Sigmoid colon (tissue), 7 donors: ENCODE data around the gene SEC14L3. TPM values are rescaled to one million over a fixed set of nuclear protein-coding genes. Genes with fewer than 3 reads are reported as not detected.
"Not testable (repeated sequence)": the region's sequence is repeated elsewhere in the genome, so short reads cannot be mapped to it uniquely, and the experiment has no call there.

Source experiments
- DNase-seq: peaks from one replicate; pipeline ENCODE4 v3.0.0-alpha.2; 2019
- H3K27ac ChIP-seq, 4 donors: fragments of 200-600 bp; sonication (generic); one replicate each; pipeline ENCODE4 v1.5.1; 2016 to 2019; ENCODE audit warnings: mild to moderate bottlenecking in 1 of 4
- H3K27me3 ChIP-seq, 3 donors: fragments of 200-600 bp; sonication (generic); one replicate each; pipeline ENCODE4 v1.5.1; 2019; ENCODE audit warnings: mild to moderate bottlenecking in 1 of 3
- H3K36me3 ChIP-seq, 4 donors: fragments of 200-600 bp; sonication (generic); one replicate each; pipeline ENCODE4 v1.5.1; 2016 to 2019
- H3K4me1 ChIP-seq, 4 donors: fragments of 200-600 bp; sonication (generic); one replicate each; pipeline ENCODE4 v1.5.1; 2017 to 2019
- H3K4me3 ChIP-seq, 4 donors: fragments of 200-600 bp; sonication (generic); one replicate each; pipeline ENCODE4 v1.5.1; 2017 to 2019; ENCODE audit warnings: mild to moderate bottlenecking in 2 of 4, moderate library complexity in 1 of 4
- H3K9me3 ChIP-seq, 4 donors: fragments of 200-600 bp in 3 of 4; sonication (generic) in 3 of 4; one replicate each; pipeline versions ENCODE4 v1.5.1 to v1.6.1; 2013 to 2019
- EP300 ChIP-seq, 4 donors: sonication (generic); formaldehyde crosslinking; IDR thresholded peaks; one replicate each; pipeline ENCODE4 v1.6.1; 2017; ENCODE audit warnings: antibody characterized with exemption in 4 of 4
- POLR2A ChIP-seq, 2 donors: fragments of 450-650 bp; IDR thresholded peaks; one replicate each; pipeline ENCODE4 v1.6.1; 2016; ENCODE audit warnings: antibody characterized with exemption in 2 of 2, mild to moderate bottlenecking in 2 of 2, moderate library complexity in 2 of 2
- POLR2AphosphoS5 ChIP-seq, 4 donors: sonication (generic); formaldehyde crosslinking; IDR thresholded peaks; one replicate each; pipeline ENCODE4 v1.6.1; 2017; ENCODE audit warnings: antibody characterized with exemption in 4 of 4
- WGBS, 2 donors: extraction: QIAGEN DNeasy Blood & Tissue Kit; methylation state at CpG; one replicate each; pipeline ENCODE4 v1.1.7; 2013; 5-methylcytosine and 5-hydroxymethylcytosine counted together
- intact Hi-C: fragments of 100-400 bp; cut with DNase I; formaldehyde crosslinking; loops from one replicate; pipeline ENCODE4 v1.15.1; 2023
- polyA plus RNA-seq, 3 donors: library from polyadenylated mRNA; stranded (reverse); fragments of 200-250 nt; gene quantifications; one replicate each; pipeline ENCODE4 v1.2.3, GENCODE V29; 2013
- total RNA-seq, 4 donors: library from RNA; depleted of rRNA; stranded (reverse); fragments of >200 nt; gene quantifications; one replicate each; pipeline ENCODE4 v1.1.0, GENCODE V29; 2016
- TF ChIP-seq, protein P1 (sequence below), 4 experiments: fragments of 450-650 bp in 3 of 4; fragments of 200-600 bp in 1 of 4; IDR thresholded peaks; one replicate each; pipeline ENCODE4 v1.5.1; 2016 to 2019; ENCODE audit warnings: antibody characterized with exemption in 4 of 4, mild to moderate bottlenecking in 3 of 4, moderate library complexity in 2 of 4
- donor health status: healthy with polysubstance abuse.
- donor health status: Bipolar disorder and iron deficiency.
- donor health status: healthy.

Gene SEC14L3
- total and polyA plus RNA-seq, 7 donors = 0.23 TPM; not detected in 6

DNA sequence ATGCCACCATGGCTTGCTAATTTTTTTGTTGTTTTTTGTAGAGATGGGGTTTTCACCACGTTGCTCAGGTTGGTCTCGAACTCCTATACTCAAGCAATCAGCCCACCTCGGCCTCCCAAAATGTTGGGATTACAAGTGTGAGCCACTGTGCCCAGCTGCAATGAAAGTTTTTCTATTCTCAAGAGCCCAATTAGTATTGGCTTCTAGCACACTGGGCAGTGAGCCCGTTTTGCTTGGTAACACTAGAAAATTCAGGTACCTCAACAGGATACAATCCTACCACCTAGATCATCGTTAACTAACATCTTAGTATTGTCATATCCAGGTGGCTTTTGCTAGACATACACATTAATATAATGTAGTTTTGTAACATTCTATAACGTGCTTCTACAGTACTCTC lies 19.0 kb downstream of the SEC14L3 start:
- no peak overlapping the region for H3K4me3 ChIP-seq
- TF ChIP-seq POLR2AphosphoS5 (IDR thresholded peaks at IDR 0.05) (no peak), EP300 (IDR thresholded peaks at IDR 0.05) (no peak), POLR2A (IDR thresholded peaks at IDR 0.05) (no peak)
- TF ChIP-seq, protein P1, sequence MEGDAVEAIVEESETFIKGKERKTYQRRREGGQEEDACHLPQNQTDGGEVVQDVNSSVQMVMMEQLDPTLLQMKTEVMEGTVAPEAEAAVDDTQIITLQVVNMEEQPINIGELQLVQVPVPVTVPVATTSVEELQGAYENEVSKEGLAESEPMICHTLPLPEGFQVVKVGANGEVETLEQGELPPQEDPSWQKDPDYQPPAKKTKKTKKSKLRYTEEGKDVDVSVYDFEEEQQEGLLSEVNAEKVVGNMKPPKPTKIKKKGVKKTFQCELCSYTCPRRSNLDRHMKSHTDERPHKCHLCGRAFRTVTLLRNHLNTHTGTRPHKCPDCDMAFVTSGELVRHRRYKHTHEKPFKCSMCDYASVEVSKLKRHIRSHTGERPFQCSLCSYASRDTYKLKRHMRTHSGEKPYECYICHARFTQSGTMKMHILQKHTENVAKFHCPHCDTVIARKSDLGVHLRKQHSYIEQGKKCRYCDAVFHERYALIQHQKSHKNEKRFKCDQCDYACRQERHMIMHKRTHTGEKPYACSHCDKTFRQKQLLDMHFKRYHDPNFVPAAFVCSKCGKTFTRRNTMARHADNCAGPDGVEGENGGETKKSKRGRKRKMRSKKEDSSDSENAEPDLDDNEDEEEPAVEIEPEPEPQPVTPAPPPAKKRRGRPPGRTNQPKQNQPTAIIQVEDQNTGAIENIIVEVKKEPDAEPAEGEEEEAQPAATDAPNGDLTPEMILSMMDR (IDR thresholded peaks at IDR 0.05) = no peak
- H3K9me3 ChIP-seq = no peaks in the 10 kb centered on the region
- peaks cover 0 to 4% (median 0%) of the 10 kb centered on the region in 3 donors for H3K27me3 ChIP-seq
- intact Hi-C loops = no loop called here
- H3K36me3 ChIP-seq = no peaks in the 10 kb centered on the region
- H3K4me1 ChIP-seq = no peaks in the 10 kb centered on the region
- H3K27ac ChIP-seq = no peak overlapping the region
- WGBS, 2 donors = 85% methylated on average over 6 of the region's 6 CpGs
- DNase-seq = no peak

DNA sequence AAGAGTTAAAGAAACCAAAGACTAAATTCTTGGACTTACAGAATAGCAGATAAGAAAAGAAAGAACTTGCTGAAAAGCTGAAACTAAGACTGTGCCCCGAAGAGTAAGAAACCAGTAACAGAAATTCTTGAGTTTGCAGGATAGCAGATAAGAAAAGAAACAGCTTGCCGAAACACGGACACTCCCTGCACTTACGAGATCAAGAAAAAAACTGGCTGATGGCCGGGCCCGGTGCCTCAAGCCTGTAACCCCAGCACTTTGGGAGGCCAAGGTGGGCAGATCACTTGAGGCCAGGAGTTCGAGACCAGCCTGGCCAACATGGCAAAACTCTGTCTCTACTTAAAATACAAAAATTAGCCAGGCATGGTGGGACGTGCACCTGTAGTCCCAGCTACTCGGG lies 20.3 kb downstream of the SEC14L3 start:
- intact Hi-C loops, H3K36me3 ChIP-seq, H3K4me3 ChIP-seq, H3K4me1 ChIP-seq, H3K27ac ChIP-seq, DNase-seq, H3K9me3 ChIP-seq: not testable (repeated sequence)
- peaks cover 0 to 12% (median 3%) of the 10 kb centered on the region in 3 donors for H3K27me3 ChIP-seq
- WGBS, 2 donors = 22 to 60% methylated on average over 9 of the region's 9 CpGs

DNA sequence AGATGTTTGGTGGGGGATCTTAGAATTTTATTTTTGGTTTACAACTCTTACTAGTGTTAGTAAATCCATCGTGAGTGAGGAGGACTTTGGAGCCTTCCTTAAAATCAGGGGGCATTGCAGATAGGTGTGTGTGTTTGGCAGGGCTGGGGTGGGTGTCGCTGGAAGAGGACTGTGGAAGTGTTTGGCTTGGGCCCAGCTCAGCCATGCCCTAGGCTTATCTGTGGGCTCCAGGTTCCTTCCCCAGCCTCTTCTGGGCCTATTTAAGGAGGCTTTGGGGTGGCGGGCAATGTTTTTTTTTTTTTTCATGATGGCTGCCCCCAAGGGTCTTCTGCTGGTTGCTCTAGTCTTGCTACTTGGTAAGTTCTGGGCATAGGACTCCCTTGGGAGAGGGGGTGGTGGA lies 24.2 kb downstream of the SEC14L3 start:
- Histone ChIP-seq H3K36me3 (no peaks in the 10 kb centered on the region), H3K27me3 (peaks cover 0 to 20% (median 7%) of the 10 kb centered on the region in 3 donors), H3K4me1 (no peaks in the 10 kb centered on the region), H3K27ac (no peak overlapping the region), H3K4me3 (no peak overlapping the region), H3K9me3 (no peaks in the 10 kb centered on the region)
- whole genome bisulfite sequencing, 2 donors = 77 to 90% methylated on average over 3 of the region's 3 CpGs
- TF ChIP-seq POLR2A (IDR thresholded peaks at IDR 0.05) = no peak
- TF ChIP-seq, protein P1 (IDR thresholded peaks at IDR 0.05) = no peak
- TF ChIP-seq EP300 (IDR thresholded peaks at IDR 0.05) = no peak
- TF ChIP-seq POLR2AphosphoS5 (IDR thresholded peaks at IDR 0.05) = no peak
- DNase-seq = no peak
- intact Hi-C loops = no loop called here

- Histone ChIP-seq H3K27ac (no peak overlapping the region), H3K9me3 (no peaks in the 10 kb centered on the region), H3K4me3 (no peak overlapping the region), H3K27me3 (peaks cover 0 to 20% (median 7%) of the 10 kb centered on the region in 3 donors), H3K36me3 (no peaks in the 10 kb centered on the region), H3K4me1 (no peaks in the 10 kb centered on the region)
- intact Hi-C loops = no loop called here
- 35 to 53% methylated on average over 5 of the region's 5 CpGs for WGBS, 2 donors
- TF ChIP-seq, protein P1 (IDR thresholded peaks at IDR 0.05) = peak in 1 of 4 experiments; percentile 20
- TF ChIP-seq POLR2A (IDR thresholded peaks at IDR 0.05) (no peak), EP300 (IDR thresholded peaks at IDR 0.05) (no peak), POLR2AphosphoS5 (IDR thresholded peaks at IDR 0.05) (no peak)
- no peak for DNase-seq
Observed at GRCh38 chr22:30445438-30446145, 26.2 kb downstream of the SEC14L3 start.

- peaks cover 0 to 23% (median 7%) of the 10 kb centered on the region in 3 donors for H3K27me3 ChIP-seq
- no peaks in the 10 kb centered on the region for H3K4me1 ChIP-seq
- no peak for TF ChIP-seq POLR2AphosphoS5 (IDR thresholded peaks at IDR 0.05)
- TF ChIP-seq, protein P1 (IDR thresholded peaks at IDR 0.05) = peak in 2 of 4 experiments; percentile 39 to 60
- no peak for TF ChIP-seq POLR2A (IDR thresholded peaks at IDR 0.05)
- no peaks in the 10 kb centered on the region for H3K36me3 ChIP-seq
- H3K27ac ChIP-seq = no peak overlapping the region
- no peak overlapping the region for H3K4me3 ChIP-seq
- H3K9me3 ChIP-seq = no peaks in the 10 kb centered on the region
- 17 to 25% methylated on average over 11 of the region's 11 CpGs for WGBS, 2 donors
- intact Hi-C loops = no loop called here
- no peak for DNase-seq
Observed at GRCh38 chr22:30444632-30445437, 27.0 kb downstream of the SEC14L3 start.
